Ishikawa (cell line): ENCODE data around the gene KCNN3.

ENCODE experiments used
- EGR1 ChIP-seq: IDR thresholded peaks from 2 replicates; pipeline ENCODE4 v1.6.1; 2012
- FOXM1 ChIP-seq: IDR thresholded peaks from 2 replicates; pipeline ENCODE4 v1.6.1; 2012; ENCODE audit warnings: low read depth, borderline replicate concordance
- NFIC ChIP-seq: IDR thresholded peaks from 2 replicates; pipeline ENCODE4 v1.6.1; 2012
- REST ChIP-seq: IDR thresholded peaks from 2 replicates; pipeline ENCODE4 v1.6.1; 2012; ENCODE audit warnings: low read depth, mild to moderate bottlenecking
- TAF1 ChIP-seq: IDR thresholded peaks from 2 replicates; pipeline ENCODE4 v1.6.1; 2012; ENCODE audit warnings: low read depth, mild to moderate bottlenecking
- TCF12 ChIP-seq: IDR thresholded peaks from 2 replicates; pipeline ENCODE4 v1.6.1; 2012; ENCODE audit warnings: low read depth
- YY1 ChIP-seq: IDR thresholded peaks from 2 replicates; pipeline ENCODE4 v1.6.1; 2012; ENCODE audit warnings: low read depth
- ZBTB7A ChIP-seq: IDR thresholded peaks from 2 replicates; pipeline ENCODE4 v1.6.1; 2012; ENCODE audit warnings: low read depth
- TF ChIP-seq, protein P1 (sequence below): IDR thresholded peaks from 2 replicates; pipeline ENCODE4 v1.6.1; 2012

- TF ChIP-seq FOXM1, result no peak
- TF ChIP-seq ZBTB7A, result no peak
- no peak for TF ChIP-seq EGR1
- TF ChIP-seq TCF12, result no peak
- no peak for TF ChIP-seq TAF1
- no peak for TF ChIP-seq YY1
- TF ChIP-seq NFIC, result no peak
- TF ChIP-seq, protein P1, sequence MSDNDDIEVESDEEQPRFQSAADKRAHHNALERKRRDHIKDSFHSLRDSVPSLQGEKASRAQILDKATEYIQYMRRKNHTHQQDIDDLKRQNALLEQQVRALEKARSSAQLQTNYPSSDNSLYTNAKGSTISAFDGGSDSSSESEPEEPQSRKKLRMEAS, result no peak
- no peak for TF ChIP-seq REST
Measured at GRCh38 chr1:154813846-154814505, 56.1 kb downstream of the KCNN3 start.
